HepG2 (cell line): ENCODE results near the gene CBY2. TPM values are rescaled to one million over a fixed set of nuclear protein-coding genes. Genes with fewer than 3 reads are reported as not detected.

Source experiments
- ATAC-seq: fragments of 200-7000 bp; cut with Tn5 transposase; 3 replicates; pipeline ENCODE4 v1.9.1; 2020; ENCODE audit warnings: mild to moderate bottlenecking, moderate library complexity
- BruUV-seq: library from RNA; stranded (reverse); fragments of 400-500 nt; replicated peaks from 2 replicates; lab custom pipeline; 2021; lab: Mats Ljungman, UMichigan
- CTCF ChIA-PET: fragments of 300-600 bp; formaldehyde crosslinking; extraction: SDS; loops from one replicate; lab custom pipeline; 2021; ENCODE audit warnings: low total read pairs, inconsistent platforms, low intra/inter-chr PET ratio; lab: Yijun Ruan, JAX
- POLR2A ChIA-PET: fragments of 350-600 bp; sonication (Branson Sonifier 250); formaldehyde crosslinking; loops from one replicate; lab custom pipeline; 2020; ENCODE audit warnings: antibody characterized with exemption, inconsistent platforms; lab: Yijun Ruan, JAX
- DNase-seq: peaks from one replicate; pipeline ENCODE4 v3.0.0-alpha.2; 2015; ENCODE audit warnings: low spot score
- FAIRE-seq: peaks from 3 replicates; lab custom pipeline; 2011; peaks lifted over from hg19 to GRCh38; lab: Jason Lieb, UNC
- H2AFZ ChIP-seq: one replicate; pipeline ENCODE4 v1.6.1; 2011; ENCODE audit warnings: low read length, inconsistent platforms
- H3K27ac ChIP-seq: fragments of 300-600 bp; 3 replicates; pipeline ENCODE4 v1.8.0; 2011; ENCODE audit warnings: mixed run types, mild to moderate bottlenecking, mixed read lengths, low read length, inconsistent platforms; ENCODE audit not compliant: insufficient read depth; ENCODE audit errors: extremely low read length
- H3K27me3 ChIP-seq, 2 experiments: fragments of 200-600 bp in 1 of 2; 2 replicates in 1 of 2; 3 replicates in 1 of 2; pipeline versions ENCODE4 v1.6.0 to v1.8.0; 2011; ENCODE audit warnings: low read length in 2 of 2, mild to moderate bottlenecking in 2 of 2, moderate library complexity in 2 of 2, inconsistent platforms in 1 of 2; ENCODE audit not compliant: insufficient read depth in 2 of 2, control insufficient read depth in 1 of 2
- H3K36me3 ChIP-seq, 2 experiments: fragments of 200-600 bp in 1 of 2; replicated peaks in 1 of 2; 2 replicates in 1 of 2; 3 replicates in 1 of 2; pipeline versions ENCODE4 v1.5.1 to v1.8.0; 2011; ENCODE audit warnings: low read length in 2 of 2, inconsistent platforms in 1 of 2; ENCODE audit not compliant: insufficient read depth in 2 of 2, control insufficient read depth in 1 of 2
- H3K4me1 ChIP-seq: 2 replicates; pipeline ENCODE4 v1.5.1; 2012; ENCODE audit warnings: low read length, inconsistent platforms; ENCODE audit not compliant: insufficient read depth
- H3K4me2 ChIP-seq: 2 replicates; pipeline ENCODE4 v1.6.0; 2011; ENCODE audit warnings: low read depth, low read length, inconsistent platforms
- H3K4me3 ChIP-seq, 3 experiments: fragments of 200-600 bp in 1 of 3; sonication (generic), shearing (Covaris generic) in 1 of 3; replicated peaks in 1 of 3; 2 replicates each; pipeline ENCODE4 v1.5.1; 2011 to 2016; ENCODE audit warnings: low read length in 3 of 3, inconsistent platforms in 2 of 3, low read depth in 2 of 3, mild to moderate bottlenecking in 2 of 3, control low read depth in 1 of 3, mixed read lengths in 1 of 3; ENCODE audit not compliant: insufficient read depth in 1 of 3
- H3K79me2 ChIP-seq: one replicate; pipeline ENCODE4 v1.6.1; 2011; ENCODE audit warnings: low read length, inconsistent platforms; ENCODE audit not compliant: insufficient read depth
- H3K9ac ChIP-seq: 2 replicates; pipeline ENCODE4 v1.6.0; 2011; ENCODE audit warnings: mild to moderate bottlenecking, low read depth, low read length, inconsistent platforms; ENCODE audit not compliant: insufficient read depth
- H3K9me3 ChIP-seq: 2 replicates; pipeline ENCODE4 v1.5.1; 2012; ENCODE audit warnings: mild to moderate bottlenecking, low read length
- H4K20me1 ChIP-seq: 2 replicates; pipeline ENCODE4 v1.6.0; 2011; ENCODE audit warnings: inconsistent platforms, mild to moderate bottlenecking, low read length, moderate library complexity; ENCODE audit not compliant: insufficient read depth
- CCDC6 ChIP-seq: sonication (generic); formaldehyde crosslinking; IDR thresholded peaks from 2 replicates; pipeline ENCODE4 v1.8.1; 2022; ENCODE audit warnings: mild to moderate bottlenecking, missing genetic modification reagents, moderate library complexity
- MXD4 ChIP-seq: IDR thresholded peaks from 2 replicates; pipeline ENCODE4 v1.6.1; 2016; ENCODE audit warnings: mild to moderate bottlenecking, missing biosample characterization, missing genetic modification reagents
- RFX1 ChIP-seq: fragments of 450-650 bp; IDR thresholded peaks from 2 replicates; pipeline ENCODE4 v1.6.1; 2017
- SAFB2 ChIP-seq: sonication (generic); formaldehyde crosslinking; IDR thresholded peaks from 2 replicates; pipeline ENCODE4 v1.5.1; 2020; ENCODE audit warnings: missing genetic modification reagents, low read depth, mild to moderate bottlenecking, borderline replicate concordance
- SETDB1 ChIP-seq: sonication (generic); formaldehyde crosslinking; IDR thresholded peaks from 2 replicates; pipeline ENCODE4 v1.5.1; 2020; ENCODE audit warnings: missing genetic modification reagents, mild to moderate bottlenecking, borderline replicate concordance
- SRY ChIP-seq: sonication (generic); formaldehyde crosslinking; IDR thresholded peaks from 2 replicates; pipeline ENCODE4 v1.8.0; 2022; ENCODE audit warnings: mild to moderate bottlenecking, missing genetic modification reagents
- ZNF205 ChIP-seq: IDR thresholded peaks from 2 replicates; pipeline ENCODE4 v1.6.1; 2018; ENCODE audit warnings: missing biosample characterization, missing genetic modification reagents
- ZNF775 ChIP-seq: sonication (generic); formaldehyde crosslinking; IDR thresholded peaks from 2 replicates; pipeline ENCODE4 v1.4.0; 2020; ENCODE audit warnings: missing genetic modification reagents, mild to moderate bottlenecking, moderate library complexity, borderline replicate concordance
- WGBS: methylation state at CpG from one replicate; pipeline ENCODE4 v1.1.6; 2017; ENCODE audit warnings: low lambda C conversion rate; 5-methylcytosine and 5-hydroxymethylcytosine counted together
- in situ Hi-C: cut with HindIII; loops from 2 replicates; pipeline ENCODE4 v1.10.0; 2017; ENCODE audit warnings: low pct_unique_long_range_greater_than_20kb; ENCODE audit not compliant: extremely low pct_ligation_motif_present
- intact Hi-C: fragments of 100-400 bp; cut with micrococcal nuclease; formaldehyde crosslinking; loops from one replicate; pipeline ENCODE4 v1.10.0; 2022; ENCODE audit not compliant: unreplicated experiment
- polyA plus RNA-seq, 8 experiments: library from polyadenylated mRNA; depleted of rRNA in 3 of 8; stranded (reverse) in 7 of 8; unstranded in 1 of 8; fragments of >200 nt; fragmentation: Illumina TruSeq in 4 of 8; extraction: Trizol in 4 of 8; gene quantifications; 2 replicates each; pipeline versions ENCODE4 v1.2.1 to v1.2.3, GENCODE V29; 2011 to 2016; ENCODE audit warnings: low read depth in 4 of 8, missing spikeins in 1 of 8, mixed read lengths in 1 of 8; ENCODE audit not compliant: insufficient read depth in 1 of 8
- total RNA-seq, 5 experiments: library from RNA; depleted of rRNA; stranded (reverse); fragments of >200 nt; fragmentation: Illumina TruSeq; extraction: Trizol; gene quantifications; 2 replicates each; pipeline ENCODE4 v1.2.3, GENCODE V29; 2016; ENCODE audit warnings: low read depth in 1 of 5
- TF ChIP-seq, protein P1 (sequence below): IDR thresholded peaks from 2 replicates; pipeline ENCODE4 v1.6.1; 2018; ENCODE audit warnings: missing genetic modification reagents
- TF ChIP-seq, protein P2 (sequence below): sonication (generic); formaldehyde crosslinking; IDR thresholded peaks from 2 replicates; pipeline ENCODE4 v1.5.0; 2020; ENCODE audit warnings: missing genetic modification reagents, mild to moderate bottlenecking, borderline replicate concordance
- TF ChIP-seq, protein P3 (sequence below): sonication (generic); formaldehyde crosslinking; IDR thresholded peaks from 2 replicates; pipeline ENCODE4 v1.5.1; 2020; ENCODE audit warnings: missing genetic modification reagents, mild to moderate bottlenecking, borderline replicate concordance
- TF ChIP-seq, protein P4 (sequence below): sonication (generic); formaldehyde crosslinking; IDR thresholded peaks from 2 replicates; pipeline ENCODE4 v1.8.0; 2022; ENCODE audit warnings: missing genetic modification reagents, mild to moderate bottlenecking, inconsistent platforms, borderline replicate concordance
- TF ChIP-seq, protein P5 (sequence below): sonication (generic); formaldehyde crosslinking; IDR thresholded peaks from 2 replicates; pipeline ENCODE4 v1.4.0; 2020; ENCODE audit warnings: missing genetic modification reagents

Gene CBY2
- total and polyA plus RNA-seq, 2 of the 13 experiments (the other 11 are each of a cell fraction or from before 2014, with no cell fraction given), result not detected

DNA sequence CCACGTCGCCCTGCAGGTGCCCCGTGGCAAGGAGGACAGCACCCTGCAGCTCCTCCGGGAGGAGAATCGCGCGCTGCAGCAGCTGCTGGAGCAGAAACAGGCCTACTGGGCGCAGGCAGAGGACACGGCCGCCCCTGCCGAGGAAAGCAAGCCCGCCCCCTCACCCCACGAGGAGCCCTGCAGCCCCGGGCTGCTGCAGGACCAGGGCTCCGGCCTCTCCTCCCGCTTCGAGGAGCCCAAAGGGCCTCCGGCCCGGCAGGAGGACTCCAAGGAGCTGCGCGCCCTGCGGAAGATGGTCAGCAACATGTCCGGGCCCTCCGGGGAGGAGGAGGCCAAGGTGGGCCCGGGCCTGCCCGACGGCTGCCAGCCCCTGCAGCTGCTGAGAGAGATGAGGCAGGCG lies 11.6 kb downstream of the CBY2 start:
- no peak overlapping the region for H3K9ac ChIP-seq
- no peak overlapping the region for H3K4me2 ChIP-seq
- H4K20me1 ChIP-seq, result no peaks in the 10 kb centered on the region
- peaks cover 0 to 16% of the 10 kb centered on the region in 2 experiments; a peak in 3 of 5 replicates for H3K27me3 ChIP-seq
- H3K9me3 ChIP-seq, result no peaks in the 10 kb centered on the region
- DNase-seq (no peak), FAIRE-seq (no peak), ATAC-seq (no peak)
- BruUV-seq, result no TSS peak
- no peak overlapping the region for H3K4me3 ChIP-seq
- H3K27ac ChIP-seq, result no peak overlapping the region
- H3K4me1 ChIP-seq, result no peaks in the 10 kb centered on the region
- intact Hi-C loops (no loop called here), in situ Hi-C loops (no loop called here)
- H3K79me2 ChIP-seq, result no peaks in the 10 kb centered on the region
- 84% methylated on average over 5 of the region's 28 CpGs for WGBS
- H2AFZ ChIP-seq, result no peak overlapping the region
- ChIA-PET POLR2A (no interaction called here), CTCF (no interaction called here)
- H3K36me3 ChIP-seq, result no peaks in the 10 kb centered on the region
- TF ChIP-seq, protein P1, sequence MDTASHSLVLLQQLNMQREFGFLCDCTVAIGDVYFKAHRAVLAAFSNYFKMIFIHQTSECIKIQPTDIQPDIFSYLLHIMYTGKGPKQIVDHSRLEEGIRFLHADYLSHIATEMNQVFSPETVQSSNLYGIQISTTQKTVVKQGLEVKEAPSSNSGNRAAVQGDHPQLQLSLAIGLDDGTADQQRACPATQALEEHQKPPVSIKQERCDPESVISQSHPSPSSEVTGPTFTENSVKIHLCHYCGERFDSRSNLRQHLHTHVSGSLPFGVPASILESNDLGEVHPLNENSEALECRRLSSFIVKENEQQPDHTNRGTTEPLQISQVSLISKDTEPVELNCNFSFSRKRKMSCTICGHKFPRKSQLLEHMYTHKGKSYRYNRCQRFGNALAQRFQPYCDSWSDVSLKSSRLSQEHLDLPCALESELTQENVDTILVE (CRISPR knock-in tag), result no peak
- TF ChIP-seq, protein P2, sequence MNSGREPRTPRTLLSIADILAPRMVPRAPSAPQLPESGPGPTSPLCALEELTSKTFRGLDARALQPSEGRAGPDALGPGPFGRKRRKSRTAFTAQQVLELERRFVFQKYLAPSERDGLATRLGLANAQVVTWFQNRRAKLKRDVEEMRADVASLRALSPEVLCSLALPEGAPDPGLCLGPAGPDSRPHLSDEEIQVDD (CRISPR knock-in tag), result no peak
- TF ChIP-seq SAFB2 (no peak), SETDB1 (CRISPR knock-in tag) (no peak), RFX1 (no peak), ZNF775 (CRISPR knock-in tag) (no peak), MXD4 (CRISPR knock-in tag) (no peak), CCDC6 (CRISPR knock-in tag) (no peak), SRY (no peak), ZNF205 (CRISPR knock-in tag) (no peak)
- TF ChIP-seq, protein P3, sequence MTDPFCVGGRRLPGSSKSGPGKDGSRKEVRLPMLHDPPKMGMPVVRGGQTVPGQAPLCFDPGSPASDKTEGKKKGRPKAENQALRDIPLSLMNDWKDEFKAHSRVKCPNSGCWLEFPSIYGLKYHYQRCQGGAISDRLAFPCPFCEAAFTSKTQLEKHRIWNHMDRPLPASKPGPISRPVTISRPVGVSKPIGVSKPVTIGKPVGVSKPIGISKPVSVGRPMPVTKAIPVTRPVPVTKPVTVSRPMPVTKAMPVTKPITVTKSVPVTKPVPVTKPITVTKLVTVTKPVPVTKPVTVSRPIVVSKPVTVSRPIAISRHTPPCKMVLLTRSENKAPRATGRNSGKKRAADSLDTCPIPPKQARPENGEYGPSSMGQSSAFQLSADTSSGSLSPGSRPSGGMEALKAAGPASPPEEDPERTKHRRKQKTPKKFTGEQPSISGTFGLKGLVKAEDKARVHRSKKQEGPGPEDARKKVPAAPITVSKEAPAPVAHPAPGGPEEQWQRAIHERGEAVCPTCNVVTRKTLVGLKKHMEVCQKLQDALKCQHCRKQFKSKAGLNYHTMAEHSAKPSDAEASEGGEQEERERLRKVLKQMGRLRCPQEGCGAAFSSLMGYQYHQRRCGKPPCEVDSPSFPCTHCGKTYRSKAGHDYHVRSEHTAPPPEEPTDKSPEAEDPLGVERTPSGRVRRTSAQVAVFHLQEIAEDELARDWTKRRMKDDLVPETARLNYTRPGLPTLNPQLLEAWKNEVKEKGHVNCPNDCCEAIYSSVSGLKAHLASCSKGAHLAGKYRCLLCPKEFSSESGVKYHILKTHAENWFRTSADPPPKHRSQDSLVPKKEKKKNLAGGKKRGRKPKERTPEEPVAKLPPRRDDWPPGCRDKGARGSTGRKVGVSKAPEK (CRISPR knock-in tag), result no peak
- TF ChIP-seq, protein P4, sequence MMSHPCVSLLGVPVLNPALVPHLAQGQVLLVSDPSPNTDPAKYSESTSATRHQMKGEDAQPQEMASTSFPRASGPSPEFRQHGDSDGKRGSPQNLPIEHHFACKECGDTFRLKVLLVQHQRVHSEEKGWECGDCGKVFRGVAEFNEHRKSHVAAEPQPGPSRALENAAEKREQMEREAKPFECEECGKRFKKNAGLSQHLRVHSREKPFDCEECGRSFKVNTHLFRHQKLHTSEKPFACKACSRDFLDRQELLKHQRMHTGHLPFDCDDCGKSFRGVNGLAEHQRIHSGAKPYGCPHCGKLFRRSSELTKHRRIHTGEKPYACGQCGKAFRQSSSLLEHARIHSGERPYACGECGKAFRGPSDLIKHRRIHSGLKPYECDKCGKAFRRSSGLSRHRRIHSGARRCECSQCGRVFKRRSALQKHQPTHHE (CRISPR knock-in tag), result no peak
- TF ChIP-seq, protein P5, sequence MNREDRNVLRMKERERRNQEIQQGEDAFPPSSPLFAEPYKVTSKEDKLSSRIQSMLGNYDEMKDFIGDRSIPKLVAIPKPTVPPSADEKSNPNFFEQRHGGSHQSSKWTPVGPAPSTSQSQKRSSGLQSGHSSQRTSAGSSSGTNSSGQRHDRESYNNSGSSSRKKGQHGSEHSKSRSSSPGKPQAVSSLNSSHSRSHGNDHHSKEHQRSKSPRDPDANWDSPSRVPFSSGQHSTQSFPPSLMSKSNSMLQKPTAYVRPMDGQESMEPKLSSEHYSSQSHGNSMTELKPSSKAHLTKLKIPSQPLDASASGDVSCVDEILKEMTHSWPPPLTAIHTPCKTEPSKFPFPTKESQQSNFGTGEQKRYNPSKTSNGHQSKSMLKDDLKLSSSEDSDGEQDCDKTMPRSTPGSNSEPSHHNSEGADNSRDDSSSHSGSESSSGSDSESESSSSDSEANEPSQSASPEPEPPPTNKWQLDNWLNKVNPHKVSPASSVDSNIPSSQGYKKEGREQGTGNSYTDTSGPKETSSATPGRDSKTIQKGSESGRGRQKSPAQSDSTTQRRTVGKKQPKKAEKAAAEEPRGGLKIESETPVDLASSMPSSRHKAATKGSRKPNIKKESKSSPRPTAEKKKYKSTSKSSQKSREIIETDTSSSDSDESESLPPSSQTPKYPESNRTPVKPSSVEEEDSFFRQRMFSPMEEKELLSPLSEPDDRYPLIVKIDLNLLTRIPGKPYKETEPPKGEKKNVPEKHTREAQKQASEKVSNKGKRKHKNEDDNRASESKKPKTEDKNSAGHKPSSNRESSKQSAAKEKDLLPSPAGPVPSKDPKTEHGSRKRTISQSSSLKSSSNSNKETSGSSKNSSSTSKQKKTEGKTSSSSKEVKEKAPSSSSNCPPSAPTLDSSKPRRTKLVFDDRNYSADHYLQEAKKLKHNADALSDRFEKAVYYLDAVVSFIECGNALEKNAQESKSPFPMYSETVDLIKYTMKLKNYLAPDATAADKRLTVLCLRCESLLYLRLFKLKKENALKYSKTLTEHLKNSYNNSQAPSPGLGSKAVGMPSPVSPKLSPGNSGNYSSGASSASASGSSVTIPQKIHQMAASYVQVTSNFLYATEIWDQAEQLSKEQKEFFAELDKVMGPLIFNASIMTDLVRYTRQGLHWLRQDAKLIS (CRISPR knock-in tag), result no peak
